HCT116 (cell line): ENCODE data around the gene RRAS2. TPM values are rescaled to one million over a fixed set of nuclear protein-coding genes. Genes with fewer than 3 reads are reported as not detected.

Experiments
- ATAC-seq: fragments of 200-7000 bp; cut with Tn5 transposase; 2 replicates; pipeline ENCODE4 v1.9.1; 2020; ENCODE audit warnings: mild to moderate bottlenecking, moderate library complexity
- BruUV-seq: library from RNA; stranded (reverse); fragments of 400-500 nt; replicated peaks from 2 replicates; lab custom pipeline; 2021; lab: Mats Ljungman, UMichigan
- CTCF ChIA-PET: fragments of 300-600 bp; sonication (Branson Sonifier 250); formaldehyde crosslinking; loops from one replicate; lab custom pipeline; 2021; ENCODE audit warnings: antibody characterized with exemption; lab: Charles Lee
- POLR2A ChIA-PET: fragments of 300-600, 350-600 bp; sonication (Branson Sonifier 250); formaldehyde crosslinking; loops from one replicate; lab custom pipeline; 2021; ENCODE audit warnings: antibody characterized with exemption; lab: Charles Lee
- RAD21 ChIA-PET, 2 experiments: fragments of 300-600 bp; sonication (Branson Sonifier 250); formaldehyde crosslinking; loops; one replicate each; lab custom pipeline; 2023; ENCODE audit warnings: low total read pairs in 2 of 2; ENCODE audit not compliant: uncharacterized antibody in 2 of 2, unreplicated experiment in 2 of 2, low non-redundant PET in 1 of 2; lab: Charles Lee
- DNase-seq: peaks from one replicate; pipeline ENCODE4 v3.0.0-alpha.2; 2010; ENCODE audit warnings: low read depth, low spot score
- H2AFZ ChIP-seq: fragments of 200-600 bp; shearing (Covaris generic), sonication (generic); 2 replicates; pipeline ENCODE4 v1.6.1; 2017; ENCODE audit warnings: low read depth, mixed run types, mixed read lengths, antibody characterized with exemption, low read length; ENCODE audit not compliant: poor library complexity, severe bottlenecking
- H3K27ac ChIP-seq: 2 replicates; pipeline ENCODE4 v1.5.1; 2012; ENCODE audit warnings: low read depth, low read length
- H3K27me3 ChIP-seq: fragments of 200-600 bp; sonication (generic); 2 replicates; pipeline ENCODE4 v1.6.1; 2016; ENCODE audit warnings: mixed run types, low read length, mixed read lengths; ENCODE audit not compliant: insufficient read depth
- H3K36me3 ChIP-seq, 2 experiments: fragments of 200-500 bp in 1 of 2; fragments of 200-600 bp in 1 of 2; sonication (Bioruptor generic) in 1 of 2; sonication (generic) in 1 of 2; 2 replicates each; pipeline versions ENCODE4 v1.5.1 to v1.6.1; 2014 to 2016; ENCODE audit warnings: low read length in 2 of 2, inconsistent platforms in 1 of 2, mixed read lengths in 1 of 2, mixed run types in 1 of 2; ENCODE audit not compliant: insufficient read depth in 2 of 2, control insufficient read depth in 1 of 2
- H3K4me1 ChIP-seq, 2 experiments: fragments of 200-600 bp in 1 of 2; sonication (generic) in 1 of 2; 2 replicates each; pipeline versions ENCODE4 v1.5.1 to v1.6.1; 2012 to 2017; ENCODE audit warnings: low read length in 2 of 2, inconsistent platforms in 1 of 2, mild to moderate bottlenecking in 1 of 2, mixed read lengths in 1 of 2, mixed run types in 1 of 2, moderate library complexity in 1 of 2; ENCODE audit not compliant: insufficient read depth in 2 of 2, control insufficient read depth in 1 of 2
- H3K4me2 ChIP-seq: fragments of 200-600 bp; sonication (generic); 2 replicates; pipeline ENCODE4 v1.6.1; 2017; ENCODE audit warnings: mixed run types, low read length, mixed read lengths
- H3K4me3 ChIP-seq, 2 experiments: fragments of 200-600 bp in 1 of 2; sonication (generic) in 1 of 2; replicated peaks in 1 of 2; 2 replicates each; pipeline ENCODE4 v1.5.1; 2011 to 2016; ENCODE audit warnings: low read length in 2 of 2, control low read depth in 1 of 2, low read depth in 1 of 2, mild to moderate bottlenecking in 1 of 2, mixed read lengths in 1 of 2, mixed run types in 1 of 2
- H3K79me2 ChIP-seq: fragments of 200-600 bp; sonication (generic); 2 replicates; pipeline ENCODE4 v1.6.1; 2017; ENCODE audit warnings: mild to moderate bottlenecking, mixed run types, low read length, moderate library complexity, mixed read lengths; ENCODE audit not compliant: insufficient read depth
- H3K9ac ChIP-seq: fragments of 200-600 bp; sonication (generic); 2 replicates; pipeline ENCODE4 v1.6.1; 2016; ENCODE audit warnings: low read length, mixed read lengths
- H3K9me2 ChIP-seq: fragments of 200-600 bp; sonication (generic), shearing (Covaris generic); 2 replicates; pipeline ENCODE4 v1.6.1; 2017; ENCODE audit warnings: mixed run types, mild to moderate bottlenecking, moderate library complexity; ENCODE audit not compliant: insufficient read depth
- H3K9me3 ChIP-seq, 2 experiments: fragments of 200-500 bp in 1 of 2; fragments of 200-600 bp in 1 of 2; sonication (Bioruptor generic) in 1 of 2; sonication (generic) in 1 of 2; 2 replicates each; pipeline ENCODE4 v1.6.1; 2014 to 2017; ENCODE audit warnings: low read length in 2 of 2, mixed read lengths in 2 of 2, inconsistent platforms in 1 of 2, low read depth in 1 of 2, mild to moderate bottlenecking in 1 of 2, mixed run types in 1 of 2, moderate library complexity in 1 of 2; ENCODE audit not compliant: control insufficient read depth in 1 of 2, insufficient read depth in 1 of 2
- H4K20me1 ChIP-seq: fragments of 200-600 bp; sonication (generic), shearing (Covaris generic); 2 replicates; pipeline ENCODE4 v1.6.1; 2017; ENCODE audit warnings: mixed run types, mild to moderate bottlenecking, moderate library complexity; ENCODE audit not compliant: insufficient read depth
- CBX3 ChIP-seq: IDR thresholded peaks from 2 replicates; pipeline ENCODE4 v1.6.1; 2012; ENCODE audit warnings: low read depth
- CEBPB ChIP-seq: IDR thresholded peaks from 2 replicates; pipeline ENCODE4 v1.6.1; 2012; ENCODE audit warnings: low read depth
- ELF1 ChIP-seq: IDR thresholded peaks from 2 replicates; pipeline ENCODE4 v1.6.1; 2012; ENCODE audit warnings: low read depth, borderline replicate concordance
- EZH2 ChIP-seq: fragments of 200-600 bp; sonication (generic); IDR thresholded peaks from 2 replicates; pipeline ENCODE4 v1.6.1; 2017; ENCODE audit warnings: antibody characterized with exemption, mixed run types
- FOSL1 ChIP-seq: IDR thresholded peaks from 2 replicates; pipeline ENCODE4 v1.6.1; 2012; ENCODE audit warnings: low read depth
- JUND ChIP-seq: IDR thresholded peaks from 2 replicates; pipeline ENCODE4 v1.6.1; 2012
- POLR2A ChIP-seq: IDR thresholded peaks from 2 replicates; pipeline ENCODE4 v1.7.0; 2011; ENCODE audit warnings: borderline replicate concordance; ENCODE audit not compliant: insufficient read depth, insufficient read length; ENCODE audit errors: extremely low read depth
- RAD21 ChIP-seq: IDR thresholded peaks from 2 replicates; pipeline ENCODE4 v1.6.1; 2012; ENCODE audit warnings: low read depth, mild to moderate bottlenecking
- SIN3A ChIP-seq: IDR thresholded peaks from 2 replicates; pipeline ENCODE4 v1.6.1; 2012; ENCODE audit warnings: low read depth
- SRF ChIP-seq: IDR thresholded peaks from 2 replicates; pipeline ENCODE4 v1.6.1; 2012; ENCODE audit warnings: low read depth
- TCF7L2 ChIP-seq: IDR thresholded peaks from 2 replicates; pipeline ENCODE4 v1.7.0; 2011; ENCODE audit warnings: borderline replicate concordance, inconsistent platforms; ENCODE audit not compliant: insufficient read depth, insufficient read length; ENCODE audit errors: extremely low read depth
- ZFX ChIP-seq: fragments of 450-650 bp; IDR thresholded peaks from 2 replicates; pipeline ENCODE4 v1.6.1; 2017
- ZNF274 ChIP-seq: fragments of 200-500 bp; sonication (Bioruptor generic); IDR thresholded peaks from 2 replicates; pipeline ENCODE4 v1.6.1; 2014; ENCODE audit warnings: mild to moderate bottlenecking, low read depth, low read length, inconsistent platforms
- intact Hi-C: fragments of 100-400 bp; cut with micrococcal nuclease; formaldehyde crosslinking; loops from 2 replicates; pipeline ENCODE4 v1.10.0; 2022
- total RNA-seq: library from RNA; stranded (reverse); gene quantifications from one replicate; pipeline ENCODE4 v1.2.1, GENCODE V29; 2021; ENCODE audit not compliant: unreplicated experiment
- TF ChIP-seq, protein P1 (sequence below): IDR thresholded peaks from 2 replicates; pipeline ENCODE4 v1.6.1; 2012
- TF ChIP-seq, protein P2 (sequence below): IDR thresholded peaks from 2 replicates; pipeline ENCODE4 v1.6.1; 2011; ENCODE audit warnings: mild to moderate bottlenecking, low read length, moderate library complexity; ENCODE audit not compliant: insufficient replicate concordance; ENCODE audit errors: extremely low read depth

RRAS2 gene
- total RNA-seq, 1 experiment from 2014 or later: 54.5 TPM

DNA sequence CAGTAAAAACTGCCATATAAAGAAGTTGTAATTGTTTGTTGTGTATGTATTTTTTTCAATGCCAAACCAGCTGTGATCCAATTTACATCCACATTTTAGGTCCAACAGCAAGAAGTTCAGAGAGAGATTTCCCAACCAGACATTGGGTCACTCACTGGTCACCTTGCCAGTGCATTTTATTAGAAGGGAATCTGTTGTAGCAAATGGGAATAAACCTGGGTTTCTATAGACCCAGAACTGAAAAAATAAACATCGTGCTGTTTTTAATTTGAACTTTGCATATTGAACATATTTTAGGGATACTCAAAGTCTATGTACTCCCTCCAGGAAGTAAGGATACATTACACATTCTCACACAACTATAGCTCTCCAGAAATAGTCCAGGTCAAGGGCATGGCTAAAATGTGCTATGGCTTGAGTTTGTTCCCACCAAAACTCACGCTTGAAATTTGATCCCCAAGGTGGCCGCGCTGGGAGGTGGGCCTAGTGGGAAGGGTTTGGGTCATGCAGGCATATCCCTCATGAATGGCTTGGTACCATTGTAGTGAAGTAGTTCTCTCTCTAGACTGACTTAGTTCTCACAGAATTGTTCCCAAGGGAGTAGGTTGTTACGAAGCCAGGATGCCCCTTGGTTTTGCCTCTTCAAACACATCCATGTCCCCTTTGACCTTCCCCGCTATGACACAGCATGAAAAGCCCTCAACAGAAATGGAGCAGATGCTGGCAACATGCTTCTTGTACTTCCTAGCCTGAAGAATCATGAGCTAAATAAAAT, 90.9 kb downstream of the RRAS2 start:
- Histone ChIP-seq H3K79me2 (no peaks in the 10 kb centered on the region), H3K9me2 (no peaks in the 10 kb centered on the region), H3K36me3 (no peaks in the 10 kb centered on the region), H3K4me3 (no peak overlapping the region), H4K20me1 (no peaks in the 10 kb centered on the region), H2AFZ (no peak overlapping the region), H3K4me1 (no peaks in the 10 kb centered on the region), H3K9ac (no peak overlapping the region), H3K27ac (no peak overlapping the region), H3K4me2 (no peak overlapping the region), H3K27me3 (no peaks in the 10 kb centered on the region), H3K9me3 (no peaks in the 10 kb centered on the region)
- RAD21 ChIA-PET: no interaction called here
- no TSS peak for BruUV-seq
- no peak for DNase-seq
- no peak for TF ChIP-seq RAD21
- TF ChIP-seq, protein P1, sequence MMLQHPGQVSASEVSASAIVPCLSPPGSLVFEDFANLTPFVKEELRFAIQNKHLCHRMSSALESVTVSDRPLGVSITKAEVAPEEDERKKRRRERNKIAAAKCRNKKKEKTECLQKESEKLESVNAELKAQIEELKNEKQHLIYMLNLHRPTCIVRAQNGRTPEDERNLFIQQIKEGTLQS: no peak
- no peak for TF ChIP-seq EZH2
- TF ChIP-seq CBX3: no peak
- no peak for TF ChIP-seq TCF7L2
- no peak for TF ChIP-seq CEBPB
- TF ChIP-seq SIN3A: no peak
- no peak for TF ChIP-seq SRF
- TF ChIP-seq ELF1: no peak
- TF ChIP-seq ZFX: no peak
- no peak for TF ChIP-seq POLR2A
- TF ChIP-seq ZNF274: no peak
- CTCF ChIA-PET: no interaction called here
- POLR2A ChIA-PET: no interaction called here
- ATAC-seq: no peak
- intact Hi-C loops: no loop called here

GRCh38 chr11:14266622-14267021, 92.4 kb downstream of the RRAS2 start:
- no peaks in the 10 kb centered on the region for H3K9me3 ChIP-seq
- H3K4me3 ChIP-seq: no peak overlapping the region
- H3K9ac ChIP-seq: no peak overlapping the region
- ChIA-PET POLR2A (no interaction called here), RAD21 (no interaction called here), CTCF (no interaction called here)
- no peak for ATAC-seq
- no TSS peak for BruUV-seq
- no peak for DNase-seq
- H3K79me2 ChIP-seq: no peaks in the 10 kb centered on the region
- H2AFZ ChIP-seq: no peak overlapping the region
- intact Hi-C loops: no loop called here
- no peaks in the 10 kb centered on the region for H4K20me1 ChIP-seq
- no peaks in the 10 kb centered on the region for H3K9me2 ChIP-seq
- H3K36me3 ChIP-seq: no peaks in the 10 kb centered on the region
- H3K4me2 ChIP-seq: no peak overlapping the region
- H3K4me1 ChIP-seq: no peaks in the 10 kb centered on the region
- H3K27me3 ChIP-seq: no peaks in the 10 kb centered on the region
- no peak overlapping the region for H3K27ac ChIP-seq
- TF ChIP-seq EZH2 (no peak), SIN3A (no peak), CEBPB (no peak), TCF7L2 (no peak), JUND (no peak), FOSL1 (no peak), ZNF274 (no peak)
- TF ChIP-seq, protein P2, sequence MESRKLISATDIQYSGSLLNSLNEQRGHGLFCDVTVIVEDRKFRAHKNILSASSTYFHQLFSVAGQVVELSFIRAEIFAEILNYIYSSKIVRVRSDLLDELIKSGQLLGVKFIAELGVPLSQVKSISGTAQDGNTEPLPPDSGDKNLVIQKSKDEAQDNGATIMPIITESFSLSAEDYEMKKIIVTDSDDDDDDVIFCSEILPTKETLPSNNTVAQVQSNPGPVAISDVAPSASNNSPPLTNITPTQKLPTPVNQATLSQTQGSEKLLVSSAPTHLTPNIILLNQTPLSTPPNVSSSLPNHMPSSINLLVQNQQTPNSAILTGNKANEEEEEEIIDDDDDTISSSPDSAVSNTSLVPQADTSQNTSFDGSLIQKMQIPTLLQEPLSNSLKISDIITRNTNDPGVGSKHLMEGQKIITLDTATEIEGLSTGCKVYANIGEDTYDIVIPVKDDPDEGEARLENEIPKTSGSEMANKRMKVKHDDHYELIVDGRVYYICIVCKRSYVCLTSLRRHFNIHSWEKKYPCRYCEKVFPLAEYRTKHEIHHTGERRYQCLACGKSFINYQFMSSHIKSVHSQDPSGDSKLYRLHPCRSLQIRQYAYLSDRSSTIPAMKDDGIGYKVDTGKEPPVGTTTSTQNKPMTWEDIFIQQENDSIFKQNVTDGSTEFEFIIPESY: no peak
- TF ChIP-seq, protein P1: no peak
